Liver (tissue), 9 donors: ENCODE measurements around the gene SLC27A3. TPM values are rescaled to one million over a fixed set of nuclear protein-coding genes. Genes with fewer than 3 reads are reported as not detected.

ENCODE experiments used
- DNase-seq: peaks from one replicate; pipeline ENCODE4 v3.0.0-alpha.2; 2017; ENCODE audit warnings: low spot score
- H3K27ac ChIP-seq, 2 donors: one replicate each; pipeline ENCODE4 v1.7.0; 2013; ENCODE audit warnings: inconsistent platforms in 2 of 2, low read length in 2 of 2, control low read depth in 1 of 2, low read depth in 1 of 2, mild to moderate bottlenecking in 1 of 2
- H3K27me3 ChIP-seq, 4 donors: one replicate each; pipeline versions ENCODE4 v1.6.1 to v1.7.0; 2013; ENCODE audit warnings: low read length in 3 of 4, inconsistent platforms in 1 of 4, mild to moderate bottlenecking in 1 of 4, moderate library complexity in 1 of 4; ENCODE audit not compliant: control insufficient read depth in 4 of 4, insufficient read depth in 4 of 4
- H3K36me3 ChIP-seq, 4 donors: one replicate each; pipeline versions ENCODE4 v1.6.1 to v1.7.0; 2013; ENCODE audit warnings: low read length in 3 of 4, mild to moderate bottlenecking in 3 of 4, low read depth in 1 of 4, moderate library complexity in 1 of 4; ENCODE audit not compliant: control insufficient read depth in 4 of 4, insufficient read depth in 3 of 4
- H3K4me1 ChIP-seq, 4 donors: one replicate each; pipeline versions ENCODE4 v1.6.1 to v1.7.0; 2013; ENCODE audit warnings: low read length in 3 of 4, mild to moderate bottlenecking in 3 of 4, moderate library complexity in 1 of 4; ENCODE audit not compliant: control insufficient read depth in 4 of 4, insufficient read depth in 4 of 4
- H3K4me3 ChIP-seq, 3 donors: one replicate each; pipeline versions ENCODE4 v1.6.1 to v1.7.0; 2013; ENCODE audit warnings: low read length in 3 of 3, control low read depth in 1 of 3, low read depth in 1 of 3, mild to moderate bottlenecking in 1 of 3
- H3K9ac ChIP-seq, 2 donors: one replicate each; pipeline ENCODE4 v1.7.0; 2013; ENCODE audit warnings: low read length in 2 of 2, mild to moderate bottlenecking in 2 of 2, moderate library complexity in 2 of 2, control low read depth in 1 of 2, low read depth in 1 of 2
- H3K9me3 ChIP-seq, 4 donors: one replicate each; pipeline versions ENCODE4 v1.6.1 to v1.7.0; 2013; ENCODE audit warnings: low read length in 3 of 4; ENCODE audit not compliant: control insufficient read depth in 4 of 4
- ATF3 ChIP-seq: IDR thresholded peaks from 2 replicates; pipeline ENCODE4 v1.6.1; 2016; ENCODE audit warnings: antibody characterized with exemption
- FOXA1 ChIP-seq: IDR thresholded peaks from 2 replicates; pipeline ENCODE4 v1.6.1; 2016; ENCODE audit warnings: antibody characterized with exemption
- GABPA ChIP-seq, 2 donors: IDR thresholded peaks in 1 of 2; conservative IDR thresholded peaks in 1 of 2; 2 replicates each; pipeline ENCODE4 v1.6.1; 2016; ENCODE audit warnings: antibody characterized with exemption in 2 of 2, mild to moderate bottlenecking in 1 of 2, moderate library complexity in 1 of 2
- HNF4A ChIP-seq, 2 donors: conservative IDR thresholded peaks; 2 replicates each; pipeline ENCODE4 v1.6.1; 2016; ENCODE audit warnings: antibody characterized with exemption in 2 of 2, mild to moderate bottlenecking in 2 of 2
- JUND ChIP-seq, 2 donors: IDR thresholded peaks; 2 replicates each; pipeline ENCODE4 v1.6.1; 2016; ENCODE audit warnings: antibody characterized with exemption in 2 of 2
- NR2F2 ChIP-seq: IDR thresholded peaks from 2 replicates; pipeline ENCODE4 v1.6.1; 2016; ENCODE audit warnings: antibody characterized with exemption
- RAD21 ChIP-seq, 2 donors: IDR thresholded peaks; 2 replicates each; pipeline ENCODE4 v1.6.1; 2016; ENCODE audit warnings: antibody characterized with exemption in 2 of 2, mild to moderate bottlenecking in 2 of 2
- REST ChIP-seq: IDR thresholded peaks from 2 replicates; pipeline ENCODE4 v1.6.1; 2016; ENCODE audit warnings: antibody characterized with exemption, mild to moderate bottlenecking
- RXRA ChIP-seq, 2 donors: IDR thresholded peaks; 2 replicates each; pipeline ENCODE4 v1.6.1; 2017 to 2018; ENCODE audit warnings: antibody characterized with exemption in 2 of 2, mild to moderate bottlenecking in 1 of 2
- SP1 ChIP-seq: IDR thresholded peaks from 2 replicates; pipeline ENCODE4 v1.6.1; 2018; ENCODE audit warnings: antibody characterized with exemption, mild to moderate bottlenecking
- YY1 ChIP-seq: IDR thresholded peaks from 2 replicates; pipeline ENCODE4 v1.6.1; 2016; ENCODE audit warnings: antibody characterized with exemption, mild to moderate bottlenecking
- ZBTB33 ChIP-seq: IDR thresholded peaks from 2 replicates; pipeline ENCODE4 v1.6.1; 2016; ENCODE audit warnings: antibody characterized with exemption
- WGBS: extraction: QIAGEN DNeasy Blood & Tissue Kit; methylation state at CpG from one replicate; pipeline ENCODE4 v1.1.7; 2013; 5-methylcytosine and 5-hydroxymethylcytosine counted together
- polyA plus RNA-seq, 2 donors: library from polyadenylated mRNA; stranded (reverse) in 1 of 2; unstranded in 1 of 2; fragments of 200-250 nt in 1 of 2; fragments of >200 nt in 1 of 2; fragmentation: Nextera tagmentation in 1 of 2; extraction: Ambion mirVana in 1 of 2; gene quantifications; one replicate each; pipeline versions ENCODE4 v1.2.1 to v1.2.3, GENCODE V29; 2013 to 2015
- total RNA-seq, 2 donors: library from RNA; depleted of rRNA; stranded (reverse); fragments of >200 nt; gene quantifications; one replicate each; pipeline ENCODE4 v1.2.3, GENCODE V29; 2014
- TF ChIP-seq, protein P1 (sequence below): IDR thresholded peaks from 2 replicates; pipeline ENCODE4 v1.6.1; 2016; ENCODE audit warnings: antibody characterized with exemption
- donor health status: healthy.
- donor health status: healthy.
- donor health status: healthy.
- donor health status: healthy.
- donor health status: healthy.

The SLC27A3 gene
- total and polyA plus RNA-seq, 4 donors = 18.1 to 47.4 (median 28.2) TPM

DNA sequence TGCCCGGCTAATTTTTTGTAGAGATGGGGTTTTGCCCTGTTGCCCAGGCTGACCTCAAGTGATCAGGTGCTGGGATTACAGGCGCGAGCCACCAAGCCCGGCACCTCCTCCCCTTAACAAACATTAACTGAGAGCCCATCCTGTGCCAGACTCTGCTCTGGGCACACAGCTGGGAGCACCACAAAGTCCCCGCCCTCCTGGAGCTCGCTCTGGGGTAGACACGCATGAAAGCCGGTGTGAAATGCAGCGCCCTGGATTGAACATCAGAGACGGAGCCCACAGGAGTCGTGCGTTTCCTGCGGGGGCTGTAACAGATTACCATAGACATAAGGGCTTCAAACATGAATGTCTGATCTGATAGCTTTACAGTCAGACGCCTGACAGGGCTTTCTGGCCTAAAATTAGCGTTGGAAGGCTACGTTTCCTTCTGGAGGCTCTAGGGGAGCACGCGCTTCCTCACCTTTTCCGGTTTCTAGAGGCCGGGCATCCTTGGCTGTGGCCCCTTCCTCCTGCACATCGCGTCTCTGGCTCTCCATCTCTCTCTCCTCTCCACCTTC, 14.3 kb downstream of the SLC27A3 start:
- H3K4me1 ChIP-seq = peaks cover 3 to 19% (median 15%) of the 10 kb centered on the region in 4 donors
- H3K36me3 ChIP-seq = no peaks in the 10 kb centered on the region
- H3K27ac ChIP-seq = peak overlapping the region; percentile 58 to 81
- H3K4me3 ChIP-seq = no peak overlapping the region
- no peaks in the 10 kb centered on the region for H3K27me3 ChIP-seq
- no peak overlapping the region for H3K9ac ChIP-seq
- TF ChIP-seq RXRA (IDR thresholded peaks at IDR 0.05) (peak; percentile 80 to 86), FOXA1 (no peak), REST (no peak), YY1 (peak; percentile 62), RAD21 (IDR thresholded peaks at IDR 0.05) (peak; percentile 58 to 65), GABPA (IDR thresholded peaks at IDR 0.05 in 1 of 2, conservative IDR thresholded peaks at IDR 0.05 in 1 of 2) (peak in 1 of 2 donors; percentile 23), HNF4A (conservative IDR thresholded peaks at IDR 0.05) (peak; percentile 62 to 72), SP1 (peak; percentile 77)
- TF ChIP-seq, protein P1, sequence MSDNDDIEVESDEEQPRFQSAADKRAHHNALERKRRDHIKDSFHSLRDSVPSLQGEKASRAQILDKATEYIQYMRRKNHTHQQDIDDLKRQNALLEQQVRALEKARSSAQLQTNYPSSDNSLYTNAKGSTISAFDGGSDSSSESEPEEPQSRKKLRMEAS = peak; percentile 58
- DNase-seq = peak; percentile 32
- H3K9me3 ChIP-seq = no peaks in the 10 kb centered on the region
- 31% methylated on average over 22 of the region's 22 CpGs for WGBS

DNA sequence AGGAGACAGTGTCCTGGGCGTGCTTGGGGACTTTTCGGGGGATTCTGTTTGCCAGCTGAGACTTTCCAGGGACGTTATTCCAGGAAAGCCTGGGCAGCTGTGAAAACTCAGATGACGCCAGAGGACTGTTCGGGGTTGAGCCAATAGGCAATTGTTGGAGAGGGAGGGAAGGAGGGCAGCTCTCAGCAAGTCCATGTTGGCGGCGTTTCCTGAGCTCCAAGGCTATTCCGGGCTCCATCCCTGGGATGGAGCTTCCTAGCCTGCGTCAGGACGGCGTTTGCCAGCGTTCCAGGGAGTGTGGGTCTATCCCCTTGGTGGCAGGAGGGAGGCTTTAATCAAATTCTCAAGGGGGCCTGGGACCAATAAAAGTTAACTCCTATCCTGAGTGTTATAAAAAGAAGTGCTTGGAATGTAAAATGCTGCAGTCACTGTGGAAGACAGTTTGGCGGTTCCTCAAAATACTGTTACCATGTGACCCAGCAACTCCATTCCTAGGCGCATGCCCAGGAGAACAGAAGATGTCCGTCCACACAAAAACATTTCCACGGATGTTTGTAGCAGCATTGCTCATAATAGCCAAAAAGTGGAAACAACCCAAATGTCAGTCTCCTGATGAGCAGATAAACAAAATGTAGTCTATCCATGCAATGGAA, 15.2 kb downstream of the SLC27A3 start:
- Histone ChIP-seq H3K27me3 (no peaks in the 10 kb centered on the region), H3K27ac (peak overlapping the region; percentile 58 to 81), H3K9ac (peak overlapping the region in 1 of 2 donors; percentile 5), H3K9me3 (no peaks in the 10 kb centered on the region), H3K4me3 (no peak overlapping the region), H3K36me3 (no peaks in the 10 kb centered on the region), H3K4me1 (peaks cover 3 to 19% (median 15%) of the 10 kb centered on the region in 4 donors)
- TF ChIP-seq ATF3 (no peak), NR2F2 (peak; percentile 12), YY1 (peak; percentile 67)
- no peak for DNase-seq
- WGBS = 62% methylated on average over 16 of the region's 16 CpGs

DNA sequence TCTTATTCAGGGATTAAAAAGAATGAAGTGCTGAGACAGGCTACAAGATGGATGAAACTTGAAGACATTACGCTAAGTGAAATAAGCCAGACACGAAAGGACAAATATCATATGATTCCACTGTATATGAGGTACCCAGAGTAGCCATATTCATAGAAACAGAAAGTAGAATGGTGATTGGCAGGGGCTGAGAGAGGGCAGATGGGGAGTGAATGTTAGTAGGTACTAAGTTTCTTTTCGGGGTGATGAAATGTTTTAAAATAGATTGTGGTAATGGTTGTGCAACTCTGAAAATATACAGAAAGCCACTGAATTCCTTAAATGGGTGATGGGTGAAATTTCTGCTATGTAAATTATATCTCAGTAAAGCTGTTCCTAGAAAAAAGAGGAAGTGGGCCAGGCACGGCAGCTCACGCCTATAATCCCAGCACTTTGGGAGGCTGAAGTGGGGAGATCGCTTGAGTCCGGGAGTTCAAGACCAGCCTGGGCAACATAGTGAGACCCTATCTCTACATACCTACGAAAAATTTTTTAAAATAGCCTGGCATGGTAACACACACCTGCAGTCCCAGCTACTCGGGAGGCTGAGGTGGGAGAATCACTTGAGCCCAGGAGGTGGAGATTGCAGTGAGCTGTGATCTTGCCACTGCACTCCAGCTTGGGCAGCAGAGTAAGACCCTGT, 15.9 kb downstream of the SLC27A3 start:
- DNase-seq = no peak
- H3K4me3 ChIP-seq = no peak overlapping the region
- no peaks in the 10 kb centered on the region for H3K36me3 ChIP-seq
- 74% methylated on average over 9 of the region's 9 CpGs for WGBS
- no peaks in the 10 kb centered on the region for H3K27me3 ChIP-seq
- H3K4me1 ChIP-seq = peaks cover 3 to 19% (median 15%) of the 10 kb centered on the region in 4 donors
- no peaks in the 10 kb centered on the region for H3K9me3 ChIP-seq
- peak overlapping the region; percentile 58 to 81 for H3K27ac ChIP-seq
- peak overlapping the region in 1 of 2 donors; percentile 5 for H3K9ac ChIP-seq
- TF ChIP-seq JUND (IDR thresholded peaks at IDR 0.05) = no peak
- no peak for TF ChIP-seq FOXA1
- no peak for TF ChIP-seq REST
- no peak for TF ChIP-seq ZBTB33
- no peak for TF ChIP-seq RAD21 (IDR thresholded peaks at IDR 0.05)
